Caco-2 (cell line): ENCODE data around the gene RAPGEF3. TPM values are rescaled to one million over a fixed set of nuclear protein-coding genes. Genes with fewer than 3 reads are reported as not detected.

Source experiments
- BruUV-seq: library from RNA; stranded (reverse); fragments of 400-500 nt; replicated peaks from 2 replicates; lab custom pipeline; 2021; lab: Mats Ljungman, UMichigan
- CTCF ChIA-PET: fragments of 300-600 bp; sonication (Branson Sonifier 250); formaldehyde crosslinking; loops from one replicate; lab custom pipeline; 2022; ENCODE audit warnings: antibody characterized with exemption; lab: Charles Lee
- POLR2A ChIA-PET: fragments of 300-600 bp; sonication (Branson Sonifier 250); formaldehyde crosslinking; loops from one replicate; lab custom pipeline; 2022; ENCODE audit warnings: antibody characterized with exemption; lab: Charles Lee
- DNase-seq, 2 experiments: peaks; one replicate each; pipeline versions ENCODE4 v3.0.0 to v3.0.0-alpha.2; 2020 to 2022
- H3K27me3 ChIP-seq: replicated peaks from 2 replicates; pipeline ENCODE4 v1.6.0; 2011; ENCODE audit warnings: low read length; ENCODE audit not compliant: control insufficient read depth, insufficient read depth
- H3K36me3 ChIP-seq: 2 replicates; pipeline ENCODE4 v1.5.1; 2011; ENCODE audit warnings: low read length; ENCODE audit not compliant: control insufficient read depth, insufficient read depth
- H3K4me1 ChIP-seq: fragments of 250-450 bp; sonication (Bioruptor Pico); 2 replicates; pipeline ENCODE4 v1.5.1; 2020; ENCODE audit warnings: mild to moderate bottlenecking
- H3K4me3 ChIP-seq: 2 replicates; pipeline ENCODE4 v1.5.1; 2011; ENCODE audit warnings: low read depth, mild to moderate bottlenecking, control low read depth, low read length
- H3K9me3 ChIP-seq: fragments of 250-450 bp; sonication (Bioruptor Pico); 2 replicates; pipeline ENCODE4 v1.5.1; 2020; ENCODE audit warnings: mild to moderate bottlenecking, moderate library complexity
- H3K27ac Mint-ChIP-seq: one replicate; pipeline ENCODE4 v1.8.0; 2022; ENCODE audit warnings: mixed read lengths; ENCODE audit not compliant: unreplicated experiment
- H3K27me3 Mint-ChIP-seq: one replicate; pipeline ENCODE4 v1.8.0; 2022; ENCODE audit warnings: mixed read lengths; ENCODE audit not compliant: insufficient read depth, unreplicated experiment
- H3K36me3 Mint-ChIP-seq: one replicate; pipeline ENCODE4 v1.8.0; 2022; ENCODE audit warnings: mild to moderate bottlenecking, mixed read lengths; ENCODE audit not compliant: insufficient read depth, unreplicated experiment
- H3K4me1 Mint-ChIP-seq: one replicate; pipeline ENCODE4 v1.8.0; 2022; ENCODE audit warnings: low read depth, mixed read lengths; ENCODE audit not compliant: unreplicated experiment
- H3K4me3 Mint-ChIP-seq: one replicate; pipeline ENCODE4 v1.8.0; 2022; ENCODE audit warnings: mild to moderate bottlenecking, moderate library complexity, mixed read lengths; ENCODE audit not compliant: unreplicated experiment
- H3K9me3 Mint-ChIP-seq: one replicate; pipeline ENCODE4 v1.8.0; 2022; ENCODE audit warnings: mixed read lengths; ENCODE audit not compliant: unreplicated experiment
- intact Hi-C: fragments of 100-400 bp; cut with micrococcal nuclease; formaldehyde crosslinking; loops from one replicate; pipeline ENCODE4 v1.10.0; 2022; ENCODE audit not compliant: unreplicated experiment
- total RNA-seq: library from RNA; stranded (reverse); gene quantifications from 2 replicates; pipeline ENCODE4 v1.2.3, GENCODE V29; 2022
- TF ChIP-seq, protein P1 (sequence below), 2 experiments: fragments of 200-600 bp in 1 of 2; IDR thresholded peaks; 1 replicate in 1 of 2; 2 replicates in 1 of 2; pipeline versions ENCODE4 v1.5.1 to v1.8.0; 2011 to 2022; ENCODE audit warnings: antibody characterized with exemption in 1 of 2, control low read depth in 1 of 2, inconsistent platforms in 1 of 2, low read depth in 1 of 2, low read length in 1 of 2, mild to moderate bottlenecking in 1 of 2, moderate library complexity in 1 of 2; ENCODE audit not compliant: insufficient read depth in 1 of 2, severe bottlenecking in 1 of 2, unreplicated experiment in 1 of 2

The RAPGEF3 gene
- total RNA-seq, 1 experiment from 2014 or later: 1.2 TPM

DNA sequence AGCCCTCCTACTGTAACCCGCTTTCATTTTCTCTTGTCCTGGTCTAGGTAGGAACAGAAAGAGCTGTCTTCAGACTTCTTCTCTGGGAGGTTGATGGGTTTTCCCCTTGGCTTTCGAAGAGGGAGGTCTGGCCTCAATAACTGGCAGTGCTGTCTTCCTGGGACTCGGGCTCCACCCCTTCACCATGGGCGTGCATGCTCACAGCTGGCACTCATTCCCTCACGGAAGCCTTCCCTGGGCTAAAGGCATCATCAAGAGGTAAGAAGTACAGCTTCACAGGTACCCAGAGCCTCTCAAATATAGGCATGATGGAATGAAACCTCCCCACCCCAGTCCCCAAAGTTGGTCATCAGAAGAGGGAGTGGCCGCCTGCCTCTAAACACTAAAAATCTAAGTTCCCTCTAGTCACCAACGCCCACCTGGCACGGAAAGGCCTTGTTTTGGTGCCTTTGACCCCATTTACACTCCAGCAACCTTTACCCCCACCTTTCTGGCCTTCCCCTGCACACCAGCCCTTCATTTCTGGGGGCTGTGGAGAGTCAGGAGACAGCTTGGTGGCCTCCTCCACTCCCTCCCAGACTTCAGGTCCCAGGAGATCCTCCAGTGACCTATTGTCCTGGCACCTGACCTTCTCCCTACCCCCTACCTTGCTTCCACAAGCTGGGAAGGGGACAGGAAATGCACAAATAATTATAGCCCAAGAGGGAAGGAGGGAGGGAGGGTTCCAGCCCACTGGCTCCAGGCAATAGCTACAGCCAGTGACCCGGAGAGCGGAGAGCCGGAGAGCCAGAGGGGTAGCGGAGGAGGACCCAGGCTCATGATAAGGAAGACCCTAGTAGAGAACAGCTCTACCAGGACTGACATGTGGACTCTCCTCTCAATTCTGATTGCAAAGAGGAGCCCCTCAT lies 2.8 kb downstream of the RAPGEF3 start:
- peaks cover 27% of the 10 kb centered on the region for H3K4me1 ChIP-seq

DNA sequence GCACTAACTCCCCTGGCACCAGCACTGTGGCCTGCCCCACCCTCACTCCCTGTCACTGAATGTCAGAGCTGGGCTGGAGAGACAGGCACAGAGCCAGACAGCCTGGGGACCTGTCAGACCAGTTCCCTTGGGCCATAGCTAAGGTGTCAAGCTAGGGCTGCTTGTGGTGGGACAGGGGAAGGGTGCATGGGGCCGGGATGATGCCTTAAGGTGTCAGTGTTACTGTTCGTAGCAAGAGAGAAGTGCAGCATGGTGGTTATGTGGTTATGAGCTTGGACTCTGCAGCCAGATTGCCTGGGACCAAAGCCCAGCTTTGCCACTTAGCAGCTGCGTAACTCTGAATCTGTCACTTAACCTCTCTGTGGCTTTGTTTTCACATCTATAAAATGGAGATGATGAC lies 3.8 kb downstream of the RAPGEF3 start:
- intact Hi-C loops: no loop called here
- peaks cover 25% of the 10 kb centered on the region for H3K4me1 ChIP-seq
- no peaks in the 10 kb centered on the region for H3K27me3 Mint-ChIP-seq
- ChIA-PET POLR2A (no interaction called here), CTCF (interaction anchor here (0.6 to 2.8 kb wide), 11 partner anchors 11 to 49 kb away, joined by 3 to 22 read pairs (median 5); partner anchors contain the start of gene RPAP3)
- no peaks in the 10 kb centered on the region for H3K27me3 ChIP-seq
- H3K4me3 Mint-ChIP-seq: no peak overlapping the region
- TF ChIP-seq, protein P1, sequence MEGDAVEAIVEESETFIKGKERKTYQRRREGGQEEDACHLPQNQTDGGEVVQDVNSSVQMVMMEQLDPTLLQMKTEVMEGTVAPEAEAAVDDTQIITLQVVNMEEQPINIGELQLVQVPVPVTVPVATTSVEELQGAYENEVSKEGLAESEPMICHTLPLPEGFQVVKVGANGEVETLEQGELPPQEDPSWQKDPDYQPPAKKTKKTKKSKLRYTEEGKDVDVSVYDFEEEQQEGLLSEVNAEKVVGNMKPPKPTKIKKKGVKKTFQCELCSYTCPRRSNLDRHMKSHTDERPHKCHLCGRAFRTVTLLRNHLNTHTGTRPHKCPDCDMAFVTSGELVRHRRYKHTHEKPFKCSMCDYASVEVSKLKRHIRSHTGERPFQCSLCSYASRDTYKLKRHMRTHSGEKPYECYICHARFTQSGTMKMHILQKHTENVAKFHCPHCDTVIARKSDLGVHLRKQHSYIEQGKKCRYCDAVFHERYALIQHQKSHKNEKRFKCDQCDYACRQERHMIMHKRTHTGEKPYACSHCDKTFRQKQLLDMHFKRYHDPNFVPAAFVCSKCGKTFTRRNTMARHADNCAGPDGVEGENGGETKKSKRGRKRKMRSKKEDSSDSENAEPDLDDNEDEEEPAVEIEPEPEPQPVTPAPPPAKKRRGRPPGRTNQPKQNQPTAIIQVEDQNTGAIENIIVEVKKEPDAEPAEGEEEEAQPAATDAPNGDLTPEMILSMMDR (IDR thresholded peaks at IDR 0.05; ENCODE audit: insufficient read depth in 1 of 2, low read depth in 1 of 2, low read length in 1 of 2, severe bottlenecking in 1 of 2, unreplicated experiment in 1 of 2): no peak
- peak; percentile 56 to 62 for DNase-seq
- no TSS peak for BruUV-seq
- H3K27ac Mint-ChIP-seq: no peak overlapping the region
- no peak overlapping the region for H3K4me3 ChIP-seq
- H3K9me3 ChIP-seq: no peaks in the 10 kb centered on the region
- no peaks in the 10 kb centered on the region for H3K36me3 Mint-ChIP-seq
- H3K36me3 ChIP-seq: no peaks in the 10 kb centered on the region
- H3K9me3 Mint-ChIP-seq: no peaks in the 10 kb centered on the region
- H3K4me1 Mint-ChIP-seq: peaks cover 19% of the 10 kb centered on the region

More for the DNA sequence above, 2.8 kb downstream of the RAPGEF3 start:
- Histone ChIP-seq H3K36me3 (no peaks in the 10 kb centered on the region), H3K27me3 (no peaks in the 10 kb centered on the region), H3K9me3 (no peaks in the 10 kb centered on the region), H3K4me3 (no peak overlapping the region)
- Mint-ChIP-seq H3K4me3 (no peak overlapping the region), H3K9me3 (no peaks in the 10 kb centered on the region), H3K36me3 (no peaks in the 10 kb centered on the region), H3K27me3 (no peaks in the 10 kb centered on the region), H3K27ac (no peak overlapping the region), H3K4me1 (peaks cover 19% of the 10 kb centered on the region)
- DNase-seq: no peak
- CTCF ChIA-PET: interaction anchor here (0.6 to 2.8 kb wide), 6 partner anchors 11 to 42 kb away, joined by 3 to 22 read pairs (median 8); no protein-coding TSS in a partner anchor
- intact Hi-C loops: no loop called here
- POLR2A ChIA-PET: no interaction called here
- BruUV-seq: no TSS peak
- TF ChIP-seq, protein P1 (IDR thresholded peaks at IDR 0.05; ENCODE audit: insufficient read depth in 1 of 2, low read depth in 1 of 2, low read length in 1 of 2, severe bottlenecking in 1 of 2, unreplicated experiment in 1 of 2): no peak

DNA sequence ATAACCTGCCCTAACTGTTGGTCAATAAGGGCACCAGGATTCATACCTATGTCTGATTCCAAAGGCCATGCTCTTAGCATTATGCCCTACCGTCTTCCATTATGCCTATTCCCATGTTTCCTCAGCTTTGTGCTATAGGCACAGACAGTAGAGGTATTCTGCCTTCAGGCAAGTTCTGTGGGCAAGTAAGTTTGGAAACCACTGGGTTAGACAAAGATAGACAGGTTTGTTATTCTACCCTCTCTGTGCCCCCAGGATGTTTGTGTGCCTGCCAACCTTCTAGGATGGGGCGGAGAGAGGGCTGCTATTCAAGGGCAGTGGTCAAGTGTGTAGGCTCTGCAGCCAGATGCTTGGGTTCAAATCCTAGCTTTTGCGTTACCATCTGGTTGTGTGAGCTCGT lies 4.6 kb downstream of the RAPGEF3 start:
- BruUV-seq: no TSS peak
- no peaks in the 10 kb centered on the region for H3K27me3 Mint-ChIP-seq
- DNase-seq: no peak
- Histone ChIP-seq H3K4me1 (peaks cover 21% of the 10 kb centered on the region), H3K36me3 (no peaks in the 10 kb centered on the region), H3K9me3 (no peaks in the 10 kb centered on the region), H3K4me3 (no peak overlapping the region), H3K27me3 (no peaks in the 10 kb centered on the region)
- H3K4me1 Mint-ChIP-seq: peaks cover 19% of the 10 kb centered on the region
- H3K36me3 Mint-ChIP-seq: no peaks in the 10 kb centered on the region
- POLR2A ChIA-PET: no interaction called here
- no peak overlapping the region for H3K4me3 Mint-ChIP-seq
- TF ChIP-seq, protein P1 (IDR thresholded peaks at IDR 0.05; ENCODE audit: insufficient read depth in 1 of 2, low read depth in 1 of 2, low read length in 1 of 2, severe bottlenecking in 1 of 2, unreplicated experiment in 1 of 2): no peak
- intact Hi-C loops: no loop called here
- no peak overlapping the region for H3K27ac Mint-ChIP-seq
- no peaks in the 10 kb centered on the region for H3K9me3 Mint-ChIP-seq
- CTCF ChIA-PET: interaction anchor here (1.0 to 2.8 kb wide), 5 partner anchors 10 to 22 kb away, joined by 4 to 22 read pairs (median 12); no protein-coding TSS in a partner anchor
